H1 (cell line): ENCODE measurements around the gene WFDC1. TPM values are rescaled to one million over a fixed set of nuclear protein-coding genes. Genes with fewer than 3 reads are reported as not detected.

Source experiments
- CTCF ChIA-PET: fragments of 300-600 bp; sonication (Branson Sonifier 250); formaldehyde crosslinking; loops from one replicate; lab custom pipeline; 2021; ENCODE audit not compliant: partially characterized antibody; lab: Charles Lee
- POLR2A ChIA-PET: fragments of 300-600 bp; sonication (Branson Sonifier 250); formaldehyde crosslinking; loops from one replicate; lab custom pipeline; 2021; ENCODE audit warnings: inconsistent platforms; ENCODE audit not compliant: partially characterized antibody; lab: Charles Lee
- DNase-seq, 2 experiments: peaks; one replicate each; pipeline versions ENCODE4 v3.0.0 to v3.0.0-alpha.2; 2010 to 2022; ENCODE audit warnings: low spot score in 2 of 2, low read depth in 1 of 2, mixed read lengths in 1 of 2
- FAIRE-seq: peaks from 2 replicates; lab custom pipeline; 2011; peaks lifted over from hg19 to GRCh38; lab: Jason Lieb, UNC
- H2AFZ ChIP-seq: 2 replicates; pipeline ENCODE4 v1.8.1; 2012; ENCODE audit warnings: low read length, inconsistent platforms
- H2AK5ac ChIP-seq: 2 replicates; pipeline ENCODE4 v1.6.1; 2013; ENCODE audit warnings: low read depth, low read length
- H2BK120ac ChIP-seq: replicated peaks from 2 replicates; pipeline ENCODE3; 2013; ENCODE audit warnings: low read depth, low read length, inconsistent platforms
- H2BK12ac ChIP-seq: 2 replicates; pipeline ENCODE4 v1.6.1; 2013; ENCODE audit warnings: low read depth, low read length
- H2BK15ac ChIP-seq: 2 replicates; pipeline ENCODE4 v1.6.1; 2013; ENCODE audit warnings: low read length
- H2BK20ac ChIP-seq: 2 replicates; pipeline ENCODE4 v1.6.1; 2013; ENCODE audit warnings: low read length
- H2BK5ac ChIP-seq: 2 replicates; pipeline ENCODE4 v1.6.1; 2013; ENCODE audit warnings: low read depth, low read length
- H3K14ac ChIP-seq: 2 replicates; pipeline ENCODE4 v1.6.1; 2013; ENCODE audit warnings: inconsistent platforms; ENCODE audit not compliant: insufficient read length
- H3K18ac ChIP-seq: 2 replicates; pipeline ENCODE4 v1.6.1; 2013; ENCODE audit warnings: low read length; ENCODE audit errors: extremely low read depth
- H3K23ac ChIP-seq: 2 replicates; pipeline ENCODE4 v1.6.1; 2013; ENCODE audit warnings: inconsistent platforms; ENCODE audit not compliant: insufficient read length
- H3K23me2 ChIP-seq: 2 replicates; pipeline ENCODE4 v1.6.1; 2013; ENCODE audit warnings: low read depth, low read length
- H3K27ac ChIP-seq: 2 replicates; pipeline ENCODE4 v1.6.1; 2011; ENCODE audit warnings: low read depth, low read length, inconsistent platforms
- H3K27me3 ChIP-seq, 4 experiments: replicated peaks in 1 of 4; 1 replicate in 1 of 4; 2 replicates in 3 of 4; pipeline versions ENCODE4 v1.6.1 to v1.8.1; 2011 to 2013; ENCODE audit warnings: low read length in 3 of 4, mild to moderate bottlenecking in 3 of 4, inconsistent platforms in 2 of 4, mixed read lengths in 2 of 4, moderate library complexity in 1 of 4; ENCODE audit not compliant: control insufficient read depth in 3 of 4, insufficient read depth in 3 of 4; ENCODE audit errors: extremely low read depth in 1 of 4
- H3K36me3 ChIP-seq, 4 experiments: 2 replicates each; pipeline versions ENCODE4 v1.6.1 to v1.8.1; 2011 to 2013; ENCODE audit warnings: mild to moderate bottlenecking in 4 of 4, low read length in 3 of 4, moderate library complexity in 2 of 4, control low read depth in 1 of 4, inconsistent platforms in 1 of 4; ENCODE audit not compliant: insufficient read depth in 4 of 4, control insufficient read depth in 2 of 4
- H3K4ac ChIP-seq: replicated peaks from 2 replicates; pipeline ENCODE3; 2013; ENCODE audit warnings: low read length, low read depth, mixed read lengths, inconsistent platforms; ENCODE audit not compliant: insufficient read length
- H3K4me1 ChIP-seq, 4 experiments: replicated peaks in 1 of 4; 1 replicate in 1 of 4; 2 replicates in 3 of 4; pipeline versions ENCODE4 v1.6.1 to v1.8.1; 2011 to 2013; ENCODE audit warnings: low read length in 3 of 4, inconsistent platforms in 2 of 4, mixed read lengths in 1 of 4; ENCODE audit not compliant: insufficient read depth in 4 of 4, control insufficient read depth in 3 of 4
- H3K4me2 ChIP-seq, 2 experiments: 2 replicates each; pipeline versions ENCODE4 v1.6.1 to v1.8.1; 2011 to 2013; ENCODE audit warnings: low read depth in 2 of 2, low read length in 2 of 2, control low read depth in 1 of 2, inconsistent platforms in 1 of 2, mild to moderate bottlenecking in 1 of 2; ENCODE audit not compliant: insufficient read depth in 1 of 2
- H3K4me3 ChIP-seq, 4 experiments: fragments of 200-600, 300-600 bp in 1 of 4; sonication (generic), shearing (Covaris generic), sonication (Bioruptor Twin) in 1 of 4; 2 replicates each; pipeline versions ENCODE4 v1.5.1 to v1.8.1; 2011 to 2016; ENCODE audit warnings: low read length in 4 of 4, low read depth in 3 of 4, control low read depth in 2 of 4, inconsistent platforms in 2 of 4, mild to moderate bottlenecking in 2 of 4, mixed read lengths in 1 of 4, moderate library complexity in 1 of 4; ENCODE audit not compliant: insufficient read depth in 2 of 4; ENCODE audit errors: extremely low read depth in 1 of 4
- H3K56ac ChIP-seq: replicated peaks from 2 replicates; pipeline ENCODE3; 2013; ENCODE audit warnings: low read depth, mild to moderate bottlenecking, mixed read lengths, low read length, inconsistent platforms; ENCODE audit not compliant: insufficient read length
- H3K79me1 ChIP-seq: 2 replicates; pipeline ENCODE4 v1.6.1; 2013; ENCODE audit warnings: low read depth, low read length, control low read depth
- H3K79me2 ChIP-seq, 2 experiments: 2 replicates each; pipeline versions ENCODE4 v1.6.1 to v1.8.1; 2012 to 2013; ENCODE audit warnings: low read length in 2 of 2, mild to moderate bottlenecking in 2 of 2, inconsistent platforms in 1 of 2; ENCODE audit not compliant: insufficient read depth in 2 of 2, control insufficient read depth in 1 of 2
- H3K9ac ChIP-seq, 4 experiments: replicated peaks in 1 of 4; 1 replicate in 1 of 4; 2 replicates in 3 of 4; pipeline versions ENCODE4 v1.6.1 to v1.8.1; 2011 to 2013; ENCODE audit warnings: low read depth in 3 of 4, low read length in 3 of 4, control low read depth in 2 of 4, mild to moderate bottlenecking in 2 of 4, moderate library complexity in 2 of 4, inconsistent platforms in 1 of 4; ENCODE audit errors: extremely low read depth in 1 of 4
- H3K9me3 ChIP-seq, 2 experiments: 2 replicates each; pipeline versions ENCODE4 v1.6.1 to v1.8.1; 2012 to 2013; ENCODE audit warnings: mild to moderate bottlenecking in 2 of 2, moderate library complexity in 2 of 2, control low read depth in 1 of 2, inconsistent platforms in 1 of 2, low read depth in 1 of 2, low read length in 1 of 2, mixed read lengths in 1 of 2; ENCODE audit not compliant: insufficient read depth in 2 of 2
- H4K20me1 ChIP-seq, 2 experiments: replicated peaks in 1 of 2; 2 replicates each; pipeline versions ENCODE3 to v1.8.1; 2011 to 2013; ENCODE audit warnings: inconsistent platforms in 2 of 2, low read length in 2 of 2, mild to moderate bottlenecking in 1 of 2; ENCODE audit not compliant: insufficient read depth in 2 of 2, control insufficient read depth in 1 of 2
- H4K5ac ChIP-seq: 2 replicates; pipeline ENCODE4 v1.6.1; 2013; ENCODE audit warnings: low read length, low read depth, mixed read lengths, inconsistent platforms; ENCODE audit not compliant: insufficient read length
- H4K8ac ChIP-seq: 2 replicates; pipeline ENCODE4 v1.8.0; 2013; ENCODE audit warnings: mild to moderate bottlenecking, moderate library complexity, low read length, inconsistent platforms; ENCODE audit not compliant: insufficient read depth; ENCODE audit errors: extremely low read depth
- H4K91ac ChIP-seq: replicated peaks from 2 replicates; pipeline ENCODE3; 2013; ENCODE audit warnings: low read length, mixed read lengths, inconsistent platforms; ENCODE audit not compliant: insufficient read length
- ASH2L ChIP-seq: fragments of 200-600, 300-600 bp; sonication (generic); IDR thresholded peaks from one replicate; pipeline ENCODE4 v1.7.1; 2017; ENCODE audit warnings: low read length
- ATF3 ChIP-seq: IDR thresholded peaks from 2 replicates; pipeline ENCODE4 v1.6.1; 2011; ENCODE audit warnings: low read depth, mild to moderate bottlenecking, low read length; ENCODE audit not compliant: insufficient read depth
- CHD1 ChIP-seq: IDR thresholded peaks from 2 replicates; pipeline ENCODE4 v1.6.1; 2012; ENCODE audit warnings: low read depth, low read length, improper control_type of control experiment
- E2F6 ChIP-seq: IDR thresholded peaks from 2 replicates; pipeline ENCODE4 v1.6.1; 2012; ENCODE audit warnings: inconsistent platforms
- GTF2F1 ChIP-seq: IDR thresholded peaks from 2 replicates; pipeline ENCODE4 v1.6.1; 2012; ENCODE audit warnings: low read depth, low read length, improper control_type of control experiment, borderline replicate concordance
- HDAC6 ChIP-seq: IDR thresholded peaks from one replicate; pipeline ENCODE4 v1.7.1; 2012; ENCODE audit warnings: low read depth, mild to moderate bottlenecking, inconsistent platforms, low read length, moderate library complexity
- KDM5A ChIP-seq: fragments of 200-600 bp; IDR thresholded peaks from 2 replicates; pipeline ENCODE4 v1.7.1; 2012; ENCODE audit warnings: mild to moderate bottlenecking, low read length, inconsistent platforms, mixed read lengths
- NRF1 ChIP-seq: IDR thresholded peaks from 2 replicates; pipeline ENCODE4 v1.6.1; 2011; ENCODE audit warnings: mild to moderate bottlenecking, low read depth, low read length, improper control_type of control experiment
- RAD21 ChIP-seq, 2 experiments: IDR thresholded peaks in 1 of 2; conservative IDR thresholded peaks in 1 of 2; 2 replicates each; pipeline ENCODE4 v1.6.1; 2011; ENCODE audit warnings: low read depth in 2 of 2, low read length in 2 of 2, improper control_type of control experiment in 1 of 2, inconsistent platforms in 1 of 2, mild to moderate bottlenecking in 1 of 2, moderate library complexity in 1 of 2
- RFX5 ChIP-seq: IDR thresholded peaks from 2 replicates; pipeline ENCODE4 v1.6.1; 2011; ENCODE audit warnings: low read depth, low read length, improper control_type of control experiment, borderline replicate concordance
- TAF1 ChIP-seq: IDR thresholded peaks from 2 replicates; pipeline ENCODE4 v1.6.1; 2011; ENCODE audit warnings: mild to moderate bottlenecking, low read depth, low read length
- TCF12 ChIP-seq: IDR thresholded peaks from 2 replicates; pipeline ENCODE4 v1.6.1; 2011; ENCODE audit warnings: low read depth, mild to moderate bottlenecking, low read length
- WGBS, 2 experiments: shearing (Covaris generic) in 1 of 2; methylation state at CpG; one replicate each; pipeline versions ENCODE4 v1.1.6 to v1.1.7; 2013 to 2015; ENCODE audit warnings: low lambda C conversion rate in 2 of 2, mixed read lengths in 2 of 2, inconsistent platforms in 1 of 2, low coverage in 1 of 2, missing lambda C conversion rate in 1 of 2; ENCODE audit not compliant: insufficient replicate concordance in 2 of 2, insufficient coverage in 1 of 2, insufficient read length in 1 of 2; ENCODE audit errors: extremely low coverage in 1 of 2, missing lambda C conversion rate in 1 of 2; 5-methylcytosine and 5-hydroxymethylcytosine counted together
- polyA plus RNA-seq, 7 experiments: library from polyadenylated mRNA; depleted of rRNA in 3 of 7; stranded (reverse) in 5 of 7; unstranded in 2 of 7; fragments of >200 nt in 5 of 7; fragments of 200-250 nt in 2 of 7; gene quantifications; 1 replicate in 5 of 7; 2 replicates in 1 of 7; 4 replicates in 1 of 7; pipeline versions ENCODE4 v1.2.1 to v1.2.3, GENCODE V29; 2011 to 2013; ENCODE audit warnings: missing spikeins in 2 of 7, mixed read lengths in 2 of 7
- total RNA-seq: library from RNA; stranded (reverse); fragmentation: NEBNext Ultra II Directional; extraction: Animal tissue kit (Norgen Biotek cat#: 25700); gene quantifications from 2 replicates; pipeline ENCODE4 v1.2.1, GENCODE V29; 2021

WFDC1 gene
- total and polyA plus RNA-seq, 2 of the 8 experiments (the other 6 are each of a cell fraction or from before 2014, with no cell fraction given) = 0.70 to 1.1 TPM

DNA sequence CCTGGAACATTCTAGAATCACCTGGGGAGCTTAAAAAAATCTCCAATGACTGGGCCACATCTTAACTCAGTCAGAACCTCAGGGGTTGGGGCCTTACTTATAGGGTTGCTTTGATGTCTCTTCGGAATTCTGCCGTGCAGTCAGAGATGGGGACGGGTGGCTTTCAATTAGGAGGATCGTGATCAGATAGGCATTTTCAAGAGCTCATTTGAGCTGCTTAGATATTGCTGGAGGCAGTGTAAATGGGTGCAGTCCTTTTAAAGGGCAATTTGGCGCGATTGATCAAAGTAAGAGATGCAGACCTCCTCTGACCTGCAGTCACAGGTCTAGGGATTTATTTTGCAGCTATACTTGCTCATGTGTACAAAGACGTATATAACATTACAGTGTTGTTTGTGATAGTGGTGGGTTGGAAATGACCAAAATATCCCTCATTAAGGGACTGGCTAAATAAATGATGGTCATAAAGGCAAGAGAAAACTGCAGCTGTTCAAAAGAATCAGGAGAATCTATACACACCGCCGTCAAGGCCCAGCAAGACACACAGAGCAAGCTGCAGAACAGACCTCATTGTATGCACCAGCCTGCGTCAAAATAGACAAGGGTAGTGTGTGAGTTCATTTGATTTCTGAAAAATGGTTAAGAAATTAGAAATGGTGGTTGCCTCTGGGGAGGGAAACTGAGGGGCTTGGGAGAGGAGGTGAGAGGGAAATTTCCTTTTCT, 48.6 kb upstream of the WFDC1 start:
- Histone ChIP-seq H3K9ac (no peak overlapping the region), H3K79me2 (no peaks in the 10 kb centered on the region), H3K23ac (no peak overlapping the region), H3K56ac (no peak overlapping the region), H3K18ac (no peak overlapping the region), H4K20me1 (no peaks in the 10 kb centered on the region), H4K8ac (no peak overlapping the region), H2BK15ac (no peak overlapping the region), H3K4ac (no peak overlapping the region), H3K4me3 (no peak overlapping the region), H2BK120ac (no peak overlapping the region), H3K23me2 (no peaks in the 10 kb centered on the region), H4K91ac (no peak overlapping the region), H2AK5ac (no peak overlapping the region), H2BK12ac (no peak overlapping the region), H2AFZ (no peak overlapping the region), H4K5ac (no peak overlapping the region), H2BK5ac (no peak overlapping the region), H3K14ac (no peak overlapping the region), H3K4me2 (no peak overlapping the region), H3K79me1 (no peaks in the 10 kb centered on the region), H3K27me3 (no peaks in the 10 kb centered on the region), H2BK20ac (no peak overlapping the region), H3K4me1 (no peaks in the 10 kb centered on the region), H3K36me3 (no peaks in the 10 kb centered on the region), H3K9me3 (no peaks in the 10 kb centered on the region; a peak in 1 of 4 replicates), H3K27ac (no peak overlapping the region)
- WGBS, 2 experiments = 79% methylated on average over 10 of the region's 10 CpGs; no CpG with 5 or more reads in 1 of the 2 experiments
- DNase-seq (no peak), FAIRE-seq (no peak)
- POLR2A ChIA-PET = no interaction called here
- CTCF ChIA-PET = interaction anchor here (0.6 to 1.7 kb wide), 8 partner anchors 14 to 238 kb away, joined by 3 to 7 read pairs (median 4); no protein-coding TSS in a partner anchor
- TF ChIP-seq CHD1 (no peak), TCF12 (no peak), RFX5 (no peak), TAF1 (no peak), RAD21 (IDR thresholded peaks at IDR 0.05 in 1 of 2, conservative IDR thresholded peaks at IDR 0.05 in 1 of 2; ENCODE audit: low read depth in 2 of 2, low read length in 2 of 2) (no peak), E2F6 (no peak), GTF2F1 (no peak), ASH2L (no peak), KDM5A (no peak), ATF3 (no peak), NRF1 (no peak), HDAC6 (no peak)
